HG02759 (cell line): ENCODE data around the gene GRM5.
"Not testable (repeated sequence)": the region's sequence is repeated elsewhere in the genome, so short reads cannot be mapped to it uniquely, and the experiment has no call there.

Source experiments
- ATAC-seq: cut with Tn5 transposase; IDR thresholded peaks from one replicate; pipeline ENCODE4 v1.9.1; 2021; ENCODE audit warnings: mild to moderate bottlenecking, moderate library complexity; ENCODE audit not compliant: unreplicated experiment

The GRM5 gene

DNA sequence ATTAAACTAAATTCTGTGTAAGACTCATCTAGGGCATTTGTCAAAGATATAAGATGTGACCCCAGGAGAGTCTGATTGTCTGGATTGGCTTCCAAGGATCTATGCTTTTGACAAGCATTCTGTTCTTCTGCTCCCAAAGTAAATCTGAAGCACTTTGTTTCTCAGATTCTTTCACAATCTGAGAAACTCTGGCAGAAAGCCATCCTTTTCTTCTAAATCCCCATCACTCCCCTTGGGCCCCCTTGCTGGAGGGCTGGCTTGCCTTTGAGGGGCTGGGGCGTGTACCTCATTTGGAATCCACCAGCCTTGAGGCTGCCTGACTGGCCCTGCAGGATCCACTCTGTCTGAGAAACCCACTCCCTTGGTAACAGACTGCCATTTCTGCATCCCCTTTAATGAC, 554.8 kb downstream of the GRM5 start:
- no peak for ATAC-seq

GRCh38 chr11:88508759-88509581, 556.8 kb downstream of the GRM5 start:
- peak; percentile 76 for ATAC-seq

DNA sequence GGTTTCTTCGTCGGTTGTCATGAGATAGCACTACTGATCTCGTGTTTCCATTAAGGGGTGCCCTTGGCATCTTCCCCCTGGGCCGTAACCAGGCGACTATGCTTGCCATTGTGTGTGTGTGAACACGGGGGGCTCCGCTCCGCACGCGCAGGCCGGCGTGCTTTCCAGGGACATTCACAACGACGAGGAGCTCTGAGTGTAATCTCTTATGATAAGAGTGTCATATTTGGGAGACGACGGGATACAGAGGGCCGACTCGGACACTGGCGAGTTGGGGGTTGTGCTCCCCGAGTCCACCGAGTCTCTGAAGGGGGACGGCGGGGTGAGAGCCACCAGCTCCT, 557.4 kb downstream of the GRM5 start:
- peak; percentile 8 for ATAC-seq

GRCh38 chr11:88507771-88508417, 557.9 kb downstream of the GRM5 start:
- no peak for ATAC-seq

- no peak for ATAC-seq
Measured at GRCh38 chr11:88501541-88501940, 564.2 kb downstream of the GRM5 start.

- no peak for ATAC-seq
Measured at GRCh38 chr11:88495836-88496235, 569.9 kb downstream of the GRM5 start.

GRCh38 chr11:88494848-88495247, 570.9 kb downstream of the GRM5 start:
- no peak for ATAC-seq

DNA sequence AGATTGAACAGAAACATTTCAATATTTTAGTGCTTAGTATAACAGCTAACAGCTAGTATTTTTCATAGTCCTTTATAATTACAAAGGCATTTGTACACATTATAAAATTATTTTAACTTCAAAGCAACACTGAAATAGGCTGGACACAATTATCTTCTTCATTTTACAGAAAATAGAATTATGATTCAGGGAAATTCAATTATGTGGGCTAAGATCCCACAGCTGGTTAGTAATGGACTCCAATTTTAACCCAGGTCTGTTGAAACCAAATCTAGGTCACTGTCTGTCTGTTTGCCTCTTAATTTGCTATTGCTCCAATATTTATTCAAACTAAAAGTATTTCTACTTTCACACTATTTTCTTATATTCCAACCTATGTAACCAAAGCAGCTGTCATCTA, 574.1 kb downstream of the GRM5 start:
- ATAC-seq, result no peak

DNA sequence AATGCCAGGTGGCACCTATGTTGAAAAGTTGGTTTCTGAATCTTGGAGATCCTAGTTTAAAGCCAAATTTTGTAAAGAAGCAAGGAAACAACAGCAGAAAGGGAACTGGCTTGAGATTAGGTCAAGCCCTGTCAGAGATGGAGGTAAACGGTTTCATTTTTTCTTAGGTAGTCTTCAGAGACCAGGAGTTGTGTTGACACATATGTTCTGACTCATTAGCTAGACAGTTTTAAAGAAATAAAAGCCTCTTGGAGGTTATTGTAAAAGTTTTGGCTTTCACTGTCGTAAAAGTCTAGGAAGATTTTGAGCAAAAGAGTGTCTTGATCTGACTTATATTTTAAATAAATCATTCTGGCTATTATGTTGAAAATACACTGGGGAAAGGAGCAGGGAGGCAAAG, 576.8 kb downstream of the GRM5 start:
- ATAC-seq, result no peak

- no peak for ATAC-seq
Measured at GRCh38 chr11:88487646-88488045, 578.1 kb downstream of the GRM5 start.

DNA sequence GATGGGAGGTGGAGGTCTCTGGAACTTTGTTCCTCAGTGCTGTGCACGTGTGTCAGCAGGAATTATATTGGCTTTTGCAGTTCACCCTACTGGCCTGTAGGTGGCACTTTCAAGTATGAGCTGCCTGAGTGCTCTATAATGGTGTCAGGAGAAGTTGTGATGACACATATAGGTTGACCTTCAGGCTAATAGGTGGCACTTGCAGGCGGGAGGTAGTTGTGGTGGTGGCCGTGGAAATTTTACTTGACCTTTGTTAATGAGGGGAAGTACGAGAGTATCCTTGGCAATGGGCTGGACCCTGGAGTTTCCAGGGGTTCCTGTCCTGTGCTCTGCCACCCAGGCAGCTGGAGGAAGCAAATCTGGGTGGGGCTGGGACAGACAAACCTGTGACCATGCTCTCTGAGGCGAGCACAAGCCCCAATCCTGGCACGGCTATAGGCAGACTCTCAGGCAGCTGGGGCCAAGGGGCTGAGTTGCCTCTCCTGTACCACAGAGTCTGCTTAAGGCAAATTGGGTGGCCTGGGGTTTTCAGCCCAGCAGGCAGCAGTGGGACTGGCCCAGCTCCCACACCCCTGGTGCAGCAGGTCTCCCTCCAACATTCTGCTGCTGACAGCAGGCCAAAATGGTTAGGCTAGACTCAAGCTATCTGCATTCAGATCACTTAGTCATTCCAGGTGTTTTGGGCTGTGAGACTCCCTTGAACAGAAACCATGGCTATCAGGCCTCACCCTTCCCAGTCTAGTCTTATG, 580.7 kb downstream of the GRM5 start:
- peak; percentile 79 for ATAC-seq

- no peak for ATAC-seq
Measured at GRCh38 chr11:88482871-88483301, 582.9 kb downstream of the GRM5 start.

- ATAC-seq, result no peak
Measured at GRCh38 chr11:88480223-88480622, 585.6 kb downstream of the GRM5 start.

DNA sequence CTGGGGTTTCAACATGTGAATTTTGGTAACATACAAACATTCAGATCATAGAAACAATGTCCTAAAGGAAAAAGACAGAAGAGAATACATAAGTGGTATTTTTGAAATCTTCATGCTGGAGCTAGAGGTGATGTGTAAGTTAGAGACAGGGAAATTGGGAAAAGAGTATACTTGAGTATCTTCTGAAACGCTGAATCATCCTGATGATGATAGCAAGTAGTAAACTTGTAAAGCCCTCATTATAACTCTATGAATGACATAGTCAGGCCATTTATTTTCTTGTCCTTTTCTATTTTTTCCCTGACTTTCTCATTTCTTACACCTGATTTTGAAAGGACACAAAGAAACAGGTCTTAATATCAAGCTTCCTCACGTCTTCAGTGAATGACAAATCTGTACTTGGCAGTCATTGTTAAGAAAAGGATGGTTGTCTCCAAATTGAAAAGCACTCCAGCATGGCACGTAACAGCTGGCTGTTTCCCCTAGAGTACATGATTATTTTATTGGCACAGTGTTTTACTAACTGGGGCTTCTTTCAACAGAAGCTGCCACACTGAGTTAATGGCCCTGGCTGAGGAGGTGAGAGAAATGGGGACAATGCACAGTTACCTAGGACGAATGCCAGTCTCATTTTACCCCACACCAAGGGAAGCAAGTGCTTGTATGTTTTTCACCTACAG, 587.5 kb downstream of the GRM5 start:
- ATAC-seq, result no peak

DNA sequence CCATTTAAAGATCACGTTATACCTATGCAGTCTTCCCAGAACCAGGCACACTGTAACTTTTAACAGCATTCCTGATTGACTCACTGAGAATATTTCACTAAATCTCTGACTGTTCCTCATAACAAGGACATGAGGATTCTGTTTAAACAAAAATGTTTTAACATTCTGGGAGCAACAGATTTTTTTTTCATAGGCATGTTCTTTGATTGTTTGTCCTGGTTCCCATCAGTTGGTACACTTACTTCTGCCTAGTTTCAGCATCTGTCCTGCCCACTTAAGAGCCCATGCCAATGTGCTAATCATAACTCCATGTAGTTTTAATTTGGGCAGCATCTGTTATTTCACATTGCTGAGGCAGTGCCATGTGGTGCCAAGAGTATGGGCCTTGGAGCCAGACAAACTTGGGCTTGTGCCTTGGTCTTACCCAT, 589.8 kb downstream of the GRM5 start:
- no peak for ATAC-seq

- ATAC-seq, result no peak
Measured at GRCh38 chr11:88474655-88475054, 591.1 kb downstream of the GRM5 start.

GRCh38 chr11:88469561-88470225, 596.1 kb downstream of the GRM5 start:
- ATAC-seq, result no peak

GRCh38 chr11:88464528-88464927, 601.3 kb downstream of the GRM5 start:
- no peak for ATAC-seq

GRCh38 chr11:88463301-88463700, 602.5 kb downstream of the GRM5 start:
- ATAC-seq, result not testable (repeated sequence)

- ATAC-seq, result not testable (repeated sequence)
Measured at GRCh38 chr11:88458047-88458446, 607.7 kb downstream of the GRM5 start.

DNA sequence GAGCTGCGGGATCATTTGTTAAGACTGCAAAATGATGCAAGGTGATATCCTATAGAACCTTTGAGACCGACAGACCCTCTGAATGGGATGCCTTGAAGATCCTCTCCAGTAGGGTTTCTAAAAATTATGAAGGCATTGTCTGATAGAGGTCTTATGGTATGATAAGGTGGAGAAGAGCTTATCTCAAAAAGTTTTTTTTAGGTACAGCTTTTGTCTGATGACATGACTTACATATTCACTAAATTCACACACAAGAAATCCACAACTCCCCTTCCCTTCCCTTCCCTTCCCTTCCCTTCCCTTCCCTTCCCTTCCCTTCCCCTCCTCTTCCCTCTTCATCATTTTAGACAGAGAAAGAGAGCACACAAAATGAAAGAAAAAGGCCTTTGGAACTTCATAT, 609.8 kb downstream of the GRM5 start:
- no peak for ATAC-seq
